ENCODE measurements around the gene LTBR. TPM values are rescaled to one million over a fixed set of nuclear protein-coding genes. Genes with fewer than 3 reads are reported as not detected.

The LTBR gene
- total and polyA plus RNA-seq, 2 experiments from 2014 or later = 42.4 to 79.8 TPM

- Histone ChIP-seq H2AFZ (no peak overlapping the region), H3K36me3 (replicated peaks; ENCODE audit: insufficient read depth, low read depth) (no peaks in the 10 kb centered on the region), H4K20me1 (ENCODE audit: insufficient read depth, poor library complexity, severe bottlenecking) (no peaks in the 10 kb centered on the region), H3K4me3 (no peak overlapping the region), H3K4me1 (ENCODE audit: insufficient read depth) (peaks cover 10% of the 10 kb centered on the region), H3K79me2 (peaks cover 4% of the 10 kb centered on the region), H3K27me3 (no peaks in the 10 kb centered on the region), H3K9me2 (replicated peaks; ENCODE audit: insufficient read depth) (no peaks in the 10 kb centered on the region), H3K27ac (no peak overlapping the region), H3K4me2 (no peak overlapping the region), H3K9me3 (ENCODE audit: low read depth) (no peaks in the 10 kb centered on the region)
- 74% methylated on average over 3 of the region's 3 CpGs for WGBS (ENCODE audit: low lambda C conversion rate, missing lambda C conversion rate)
- DNase-seq (ENCODE audit: low spot score) = no peak
- no peak for TF ChIP-seq EZH2phosphoT487 (IDR thresholded peaks at IDR 0.05; ENCODE audit: low read depth, severe bottlenecking, unreplicated experiment)
Observed at GRCh38 chr12:6362403-6362802, 21.6 kb upstream of the LTBR start.

GRCh38 chr12:6363010-6363329 is 21.0 kb upstream of the LTBR start:
- DNase-seq (ENCODE audit: low spot score) = no peak
- Histone ChIP-seq H2AFZ (no peak overlapping the region), H3K9me2 (replicated peaks; ENCODE audit: insufficient read depth) (no peaks in the 10 kb centered on the region), H3K4me2 (peak overlapping the region; percentile 80), H4K20me1 (ENCODE audit: insufficient read depth, poor library complexity, severe bottlenecking) (no peaks in the 10 kb centered on the region), H3K9me3 (ENCODE audit: low read depth) (no peaks in the 10 kb centered on the region), H3K4me3 (no peak overlapping the region), H3K36me3 (replicated peaks; ENCODE audit: insufficient read depth, low read depth) (no peaks in the 10 kb centered on the region), H3K27ac (peak overlapping the region; percentile 97), H3K79me2 (peaks cover 7% of the 10 kb centered on the region), H3K27me3 (no peaks in the 10 kb centered on the region), H3K4me1 (ENCODE audit: insufficient read depth) (peaks cover 10% of the 10 kb centered on the region)
- 20% methylated on average over 4 of the region's 4 CpGs for WGBS (ENCODE audit: low lambda C conversion rate, missing lambda C conversion rate)
- TF ChIP-seq EZH2 (IDR thresholded peaks at IDR 0.05; ENCODE audit: borderline replicate concordance) (no peak), CTCF (IDR thresholded peaks at IDR 0.05; ENCODE audit: poor library complexity) (no peak), EZH2phosphoT487 (IDR thresholded peaks at IDR 0.05; ENCODE audit: low read depth, severe bottlenecking, unreplicated experiment) (no peak)

GRCh38 chr12:6363330-6364043 is 20.5 kb upstream of the LTBR start:
- 2% methylated on average over 40 of the region's 59 CpGs for WGBS (ENCODE audit: low lambda C conversion rate, missing lambda C conversion rate)
- no peaks in the 10 kb centered on the region for H3K9me2 ChIP-seq (replicated peaks; ENCODE audit: insufficient read depth)
- H3K36me3 ChIP-seq (replicated peaks; ENCODE audit: insufficient read depth, low read depth) = no peaks in the 10 kb centered on the region
- peak overlapping the region; percentile 23 for H3K4me3 ChIP-seq
- TF ChIP-seq EZH2phosphoT487 (IDR thresholded peaks at IDR 0.05; ENCODE audit: low read depth, severe bottlenecking, unreplicated experiment) (no peak), CTCF (IDR thresholded peaks at IDR 0.05; ENCODE audit: poor library complexity) (no peak), EZH2 (IDR thresholded peaks at IDR 0.05; ENCODE audit: borderline replicate concordance) (no peak)
- peaks cover 10% of the 10 kb centered on the region for H3K4me1 ChIP-seq (ENCODE audit: insufficient read depth)
- peak overlapping the region; percentile 80 for H3K4me2 ChIP-seq
- peak; percentile 92 for DNase-seq (ENCODE audit: low spot score)
- H4K20me1 ChIP-seq (ENCODE audit: insufficient read depth, poor library complexity, severe bottlenecking) = no peaks in the 10 kb centered on the region
- peak overlapping the region; percentile 53 for H2AFZ ChIP-seq
- no peaks in the 10 kb centered on the region for H3K27me3 ChIP-seq
- peak overlapping the region; percentile 97 for H3K27ac ChIP-seq
- H3K9me3 ChIP-seq (ENCODE audit: low read depth) = no peaks in the 10 kb centered on the region
- H3K79me2 ChIP-seq = peaks cover 10% of the 10 kb centered on the region

- no peak for TF ChIP-seq EZH2phosphoT487 (IDR thresholded peaks at IDR 0.05; ENCODE audit: low read depth, severe bottlenecking, unreplicated experiment)
- no peak for TF ChIP-seq CTCF (IDR thresholded peaks at IDR 0.05; ENCODE audit: poor library complexity)
- TF ChIP-seq EZH2 (IDR thresholded peaks at IDR 0.05; ENCODE audit: borderline replicate concordance) = no peak
- Histone ChIP-seq H3K4me2 (peak overlapping the region; percentile 80), H3K4me1 (ENCODE audit: insufficient read depth) (peaks cover 10% of the 10 kb centered on the region), H3K27me3 (no peaks in the 10 kb centered on the region), H3K27ac (peak overlapping the region; percentile 97), H4K20me1 (ENCODE audit: insufficient read depth, poor library complexity, severe bottlenecking) (no peaks in the 10 kb centered on the region), H3K4me3 (peak overlapping the region; percentile 23), H3K79me2 (peaks cover 11% of the 10 kb centered on the region), H3K9me3 (ENCODE audit: low read depth) (no peaks in the 10 kb centered on the region), H2AFZ (peak overlapping the region; percentile 53), H3K9me2 (replicated peaks; ENCODE audit: insufficient read depth) (no peaks in the 10 kb centered on the region), H3K36me3 (replicated peaks; ENCODE audit: insufficient read depth, low read depth) (no peaks in the 10 kb centered on the region)
- WGBS (ENCODE audit: low lambda C conversion rate, missing lambda C conversion rate) = 47% methylated on average over 15 of the region's 15 CpGs
- DNase-seq (ENCODE audit: low spot score) = no peak
Observed at GRCh38 chr12:6364044-6364374, 20.0 kb upstream of the LTBR start.
